Mammary epithelial cell (primary cell): ENCODE data around the gene CFP.

ENCODE experiments used
- EZH2 ChIP-seq: IDR thresholded peaks from 2 replicates; pipeline ENCODE4 v1.6.1; 2012; ENCODE audit warnings: low read length, inconsistent platforms, borderline replicate concordance
- TF ChIP-seq, protein P1 (sequence below), 2 donors: IDR thresholded peaks in 1 of 2; conservative IDR thresholded peaks in 1 of 2; 2 replicates each; pipeline ENCODE4 v1.5.1; 2011 to 2012; ENCODE audit warnings: inconsistent platforms in 2 of 2, low read length in 2 of 2, mild to moderate bottlenecking in 2 of 2, control low read depth in 1 of 2, low read depth in 1 of 2; ENCODE audit not compliant: insufficient read depth in 1 of 2; ENCODE audit errors: extremely low read depth in 1 of 2

DNA sequence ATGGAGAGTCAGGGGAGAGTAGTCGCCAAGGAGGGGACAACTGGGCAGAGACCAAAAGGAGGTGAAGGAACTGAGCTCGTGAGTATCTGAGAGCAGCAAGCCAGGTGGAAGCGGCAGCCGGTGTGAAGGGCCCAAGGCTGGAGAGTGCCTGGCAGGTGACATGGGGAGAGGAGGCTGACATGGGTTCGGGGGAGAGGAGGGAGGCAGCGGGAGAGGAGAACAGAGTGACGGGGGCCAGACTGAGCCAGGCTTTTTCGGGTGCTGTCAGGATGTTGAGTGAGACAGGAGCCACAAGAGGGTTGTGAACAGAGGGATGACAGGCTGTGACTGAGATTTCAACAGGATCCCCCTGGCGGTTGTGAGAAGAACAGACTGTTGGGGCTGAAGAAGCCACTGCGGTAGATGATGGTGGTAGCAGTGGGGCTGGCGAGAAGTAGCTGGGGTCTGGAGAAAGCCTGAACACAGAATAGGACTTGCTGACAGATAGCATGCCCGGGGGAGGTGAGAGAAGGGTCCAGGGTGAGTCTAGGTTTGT is 14.9 kb upstream of the CFP start:
- TF ChIP-seq, protein P1, sequence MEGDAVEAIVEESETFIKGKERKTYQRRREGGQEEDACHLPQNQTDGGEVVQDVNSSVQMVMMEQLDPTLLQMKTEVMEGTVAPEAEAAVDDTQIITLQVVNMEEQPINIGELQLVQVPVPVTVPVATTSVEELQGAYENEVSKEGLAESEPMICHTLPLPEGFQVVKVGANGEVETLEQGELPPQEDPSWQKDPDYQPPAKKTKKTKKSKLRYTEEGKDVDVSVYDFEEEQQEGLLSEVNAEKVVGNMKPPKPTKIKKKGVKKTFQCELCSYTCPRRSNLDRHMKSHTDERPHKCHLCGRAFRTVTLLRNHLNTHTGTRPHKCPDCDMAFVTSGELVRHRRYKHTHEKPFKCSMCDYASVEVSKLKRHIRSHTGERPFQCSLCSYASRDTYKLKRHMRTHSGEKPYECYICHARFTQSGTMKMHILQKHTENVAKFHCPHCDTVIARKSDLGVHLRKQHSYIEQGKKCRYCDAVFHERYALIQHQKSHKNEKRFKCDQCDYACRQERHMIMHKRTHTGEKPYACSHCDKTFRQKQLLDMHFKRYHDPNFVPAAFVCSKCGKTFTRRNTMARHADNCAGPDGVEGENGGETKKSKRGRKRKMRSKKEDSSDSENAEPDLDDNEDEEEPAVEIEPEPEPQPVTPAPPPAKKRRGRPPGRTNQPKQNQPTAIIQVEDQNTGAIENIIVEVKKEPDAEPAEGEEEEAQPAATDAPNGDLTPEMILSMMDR (conservative IDR thresholded peaks at IDR 0.05 in 1 of 2, IDR thresholded peaks at IDR 0.05 in 1 of 2; ENCODE audit: extremely low read depth in 1 of 2, insufficient read depth in 1 of 2, low read depth in 1 of 2, low read length in 2 of 2): peak; percentile 35 to 49
- no peak for TF ChIP-seq EZH2
